Endothelial cell (in vitro differentiated cells): ENCODE data around the gene ADORA2A. TPM values are rescaled to one million over a fixed set of nuclear protein-coding genes. Genes with fewer than 3 reads are reported as not detected.

Experiments
- DNase-seq: peaks from one replicate; pipeline ENCODE4 v3.0.0; 2021; ENCODE audit warnings: low spot score
- H3K27ac Mint-ChIP-seq: one replicate; pipeline ENCODE4 v1.8.0; 2021; ENCODE audit warnings: mixed read lengths, inconsistent platforms; ENCODE audit not compliant: unreplicated experiment
- H3K27me3 Mint-ChIP-seq: one replicate; pipeline ENCODE4 v1.8.0; 2021; ENCODE audit warnings: mild to moderate bottlenecking, moderate library complexity, mixed read lengths, inconsistent platforms; ENCODE audit not compliant: unreplicated experiment
- H3K36me3 Mint-ChIP-seq: one replicate; pipeline ENCODE4 v1.8.0; 2021; ENCODE audit warnings: mild to moderate bottlenecking, low read depth, mixed read lengths, inconsistent platforms; ENCODE audit not compliant: unreplicated experiment
- H3K4me1 Mint-ChIP-seq: one replicate; pipeline ENCODE4 v1.8.0; 2021; ENCODE audit warnings: mild to moderate bottlenecking, mixed read lengths, inconsistent platforms; ENCODE audit not compliant: unreplicated experiment
- H3K4me3 Mint-ChIP-seq: one replicate; pipeline ENCODE4 v1.8.0; 2021; ENCODE audit warnings: mild to moderate bottlenecking, mixed read lengths, inconsistent platforms; ENCODE audit not compliant: unreplicated experiment
- H3K9me3 Mint-ChIP-seq: one replicate; pipeline ENCODE4 v1.8.0; 2021; ENCODE audit warnings: mixed read lengths, inconsistent platforms; ENCODE audit not compliant: unreplicated experiment
- total RNA-seq: library from RNA; stranded (reverse); fragmentation: NEBNext Ultra II Directional; extraction: Animal tissue kit (Norgen Biotek cat#: 25700); gene quantifications from one replicate; pipeline ENCODE4 v1.2.1, GENCODE V29; 2021; ENCODE audit not compliant: unreplicated experiment
- TF ChIP-seq, protein P1 (sequence below): fragments of 200-600 bp; sonication (generic); IDR thresholded peaks from one replicate; pipeline ENCODE4 v1.5.0; 2021; ENCODE audit warnings: antibody characterized with exemption; ENCODE audit not compliant: unreplicated experiment

The ADORA2A gene
- total RNA-seq, 1 donor from 2014 or later: 18.5 TPM

DNA sequence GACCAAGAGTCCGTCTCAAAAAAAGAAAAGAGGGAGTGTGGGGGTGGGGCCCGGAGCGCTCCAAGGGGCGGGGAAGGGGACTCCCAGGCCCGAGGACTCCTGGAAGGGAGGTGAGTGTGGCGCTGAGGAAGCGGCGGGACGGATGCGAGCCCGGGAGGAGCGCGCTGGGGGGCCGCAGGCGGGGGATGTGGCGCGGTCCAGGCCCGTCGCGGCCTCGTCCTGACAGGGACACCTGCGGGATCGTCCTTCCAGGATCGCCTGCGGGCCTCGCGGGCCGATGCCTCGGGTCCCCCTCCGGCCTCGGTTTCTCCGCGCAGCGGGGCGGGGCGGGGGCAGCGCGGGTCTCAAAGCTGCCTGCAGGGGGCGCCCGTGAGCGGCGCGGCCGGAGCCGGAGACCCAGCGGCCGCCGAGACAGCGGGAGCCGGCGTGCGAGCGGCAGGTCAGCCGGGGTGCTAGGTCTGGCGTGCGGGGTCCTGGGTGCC is 3.8 kb upstream of the ADORA2A start:
- Mint-ChIP-seq H3K36me3 (peaks cover 5% of the 10 kb centered on the region), H3K9me3 (no peaks in the 10 kb centered on the region), H3K4me1 (peaks cover 34% of the 10 kb centered on the region), H3K27me3 (peaks cover 20% of the 10 kb centered on the region), H3K27ac (no peak overlapping the region), H3K4me3 (no peak overlapping the region)
- DNase-seq: peak; percentile 79
- TF ChIP-seq, protein P1, sequence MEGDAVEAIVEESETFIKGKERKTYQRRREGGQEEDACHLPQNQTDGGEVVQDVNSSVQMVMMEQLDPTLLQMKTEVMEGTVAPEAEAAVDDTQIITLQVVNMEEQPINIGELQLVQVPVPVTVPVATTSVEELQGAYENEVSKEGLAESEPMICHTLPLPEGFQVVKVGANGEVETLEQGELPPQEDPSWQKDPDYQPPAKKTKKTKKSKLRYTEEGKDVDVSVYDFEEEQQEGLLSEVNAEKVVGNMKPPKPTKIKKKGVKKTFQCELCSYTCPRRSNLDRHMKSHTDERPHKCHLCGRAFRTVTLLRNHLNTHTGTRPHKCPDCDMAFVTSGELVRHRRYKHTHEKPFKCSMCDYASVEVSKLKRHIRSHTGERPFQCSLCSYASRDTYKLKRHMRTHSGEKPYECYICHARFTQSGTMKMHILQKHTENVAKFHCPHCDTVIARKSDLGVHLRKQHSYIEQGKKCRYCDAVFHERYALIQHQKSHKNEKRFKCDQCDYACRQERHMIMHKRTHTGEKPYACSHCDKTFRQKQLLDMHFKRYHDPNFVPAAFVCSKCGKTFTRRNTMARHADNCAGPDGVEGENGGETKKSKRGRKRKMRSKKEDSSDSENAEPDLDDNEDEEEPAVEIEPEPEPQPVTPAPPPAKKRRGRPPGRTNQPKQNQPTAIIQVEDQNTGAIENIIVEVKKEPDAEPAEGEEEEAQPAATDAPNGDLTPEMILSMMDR: peak; percentile 100

DNA sequence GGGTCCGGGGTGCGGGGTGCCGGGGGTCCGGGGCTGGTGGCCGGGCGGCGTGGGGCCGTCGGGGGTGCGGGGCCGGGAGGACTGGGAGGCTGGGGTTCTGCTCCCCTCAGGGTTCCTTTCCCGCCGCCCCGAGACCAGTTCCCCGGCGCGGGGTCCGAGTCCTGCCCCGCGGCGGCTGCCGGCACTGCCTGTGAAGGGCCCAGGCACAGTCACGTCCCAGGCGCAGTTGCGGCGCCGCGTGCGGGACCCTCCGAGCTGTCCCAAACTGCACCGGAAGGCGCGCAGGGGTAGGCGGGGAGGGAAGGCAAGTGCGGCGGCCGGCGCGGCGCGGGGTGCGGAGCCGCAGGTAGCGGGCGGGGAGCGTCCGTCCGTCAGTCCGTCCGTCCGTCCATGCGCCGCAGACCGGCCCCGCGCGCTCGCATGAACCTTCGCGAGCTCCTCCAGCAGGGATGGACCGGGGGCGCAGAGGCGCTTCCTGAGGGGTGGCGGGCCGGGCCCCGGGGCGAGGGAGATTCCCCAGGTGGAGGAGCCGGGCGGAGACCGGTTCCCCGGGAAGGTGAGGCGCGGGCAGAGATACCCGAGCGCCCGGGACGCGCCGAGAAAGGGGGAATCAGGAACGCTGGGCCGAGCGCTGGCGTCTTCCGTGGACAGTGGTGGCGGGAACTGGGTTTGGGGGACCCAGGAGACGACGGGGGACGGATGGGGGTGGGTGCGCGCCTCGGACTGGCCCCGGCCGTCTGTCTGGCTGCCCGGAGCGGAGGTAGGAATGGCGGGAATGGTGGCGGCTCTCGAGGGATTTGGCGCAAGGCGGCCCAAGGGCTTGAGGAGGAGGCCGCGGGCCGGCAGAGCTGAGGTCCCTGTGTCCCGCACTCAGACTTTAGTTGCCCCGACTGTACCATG is 3.1 kb upstream of the ADORA2A start:
- Mint-ChIP-seq H3K9me3 (no peaks in the 10 kb centered on the region), H3K4me1 (peaks cover 36% of the 10 kb centered on the region), H3K27me3 (peaks cover 20% of the 10 kb centered on the region), H3K36me3 (peaks cover 5% of the 10 kb centered on the region), H3K27ac (no peak overlapping the region), H3K4me3 (peak overlapping the region; percentile 88)
- no peak for DNase-seq
- TF ChIP-seq, protein P1: no peak

DNA sequence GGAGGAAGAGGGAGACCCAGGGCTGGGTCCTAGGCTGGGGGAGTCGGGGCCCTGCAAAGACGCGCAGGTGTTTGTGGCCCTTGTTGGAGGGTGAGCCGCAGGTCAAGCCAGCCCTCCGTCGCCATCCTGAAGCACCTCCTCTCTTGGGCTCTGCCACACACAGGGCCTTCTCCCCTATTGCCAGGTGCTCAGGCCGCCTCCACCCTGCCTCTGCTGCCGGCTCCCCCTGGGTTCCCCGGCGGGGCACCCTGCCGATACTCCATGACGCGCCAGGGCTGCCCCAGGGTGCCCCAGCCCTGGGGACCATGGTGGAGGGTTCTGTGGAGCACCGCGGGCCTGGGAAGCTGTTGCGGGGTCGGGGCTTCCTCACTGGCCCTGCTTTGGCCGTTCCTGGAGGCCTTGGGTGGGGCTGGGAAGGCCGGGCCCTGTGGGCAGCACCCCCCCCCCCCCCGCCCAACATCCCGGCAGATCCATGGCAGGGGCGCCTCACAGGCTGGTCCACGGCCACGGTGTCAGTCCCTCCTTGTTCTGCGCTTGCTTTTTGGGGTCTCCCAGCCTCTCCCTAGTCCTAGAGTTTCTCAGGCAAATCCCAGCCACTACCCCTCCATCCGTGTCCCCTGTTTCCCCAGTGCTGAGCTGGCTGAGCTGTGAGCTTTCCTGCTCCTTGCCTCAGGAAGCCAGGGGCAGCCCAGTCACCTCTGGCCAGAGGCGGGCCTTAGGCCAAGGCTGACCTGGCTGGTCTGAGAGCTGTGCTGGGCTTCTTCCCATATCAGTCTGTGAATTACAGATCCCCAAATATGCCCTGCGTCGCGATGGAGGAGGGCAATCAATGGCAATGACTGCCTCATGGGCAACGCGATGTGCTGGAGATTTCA is 2.3 kb upstream of the ADORA2A start:
- peak overlapping the region; percentile 42 for H3K27ac Mint-ChIP-seq
- peak overlapping the region; percentile 88 for H3K4me3 Mint-ChIP-seq
- peaks cover 5% of the 10 kb centered on the region for H3K36me3 Mint-ChIP-seq
- no peak for DNase-seq
- H3K27me3 Mint-ChIP-seq: peaks cover 14% of the 10 kb centered on the region
- peaks cover 32% of the 10 kb centered on the region for H3K4me1 Mint-ChIP-seq
- TF ChIP-seq, protein P1: no peak
- H3K9me3 Mint-ChIP-seq: no peaks in the 10 kb centered on the region

DNA sequence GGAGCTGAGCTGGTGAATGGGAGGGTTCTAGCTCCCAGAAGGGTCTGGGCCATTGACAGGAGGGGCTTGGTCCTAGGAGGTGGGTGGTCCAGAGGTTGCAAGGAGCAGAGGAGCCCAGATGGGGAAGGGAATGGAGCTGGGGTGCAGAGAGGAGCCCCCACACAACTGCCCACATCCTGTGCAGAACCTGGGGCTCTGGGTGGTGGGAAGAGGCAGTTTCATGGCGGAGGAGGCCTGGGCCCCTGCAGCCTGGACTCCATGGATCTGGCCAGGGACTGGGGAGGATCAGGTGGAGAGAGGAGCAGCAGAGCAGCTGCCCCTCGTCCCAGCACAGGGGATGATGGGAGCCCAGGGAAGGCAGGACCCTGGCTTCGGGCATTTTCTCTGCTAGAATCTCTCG is 963 bp upstream of the ADORA2A start:
- peak overlapping the region; percentile 74 for H3K4me3 Mint-ChIP-seq
- H3K9me3 Mint-ChIP-seq: no peaks in the 10 kb centered on the region
- peaks cover 5% of the 10 kb centered on the region for H3K36me3 Mint-ChIP-seq
- DNase-seq: no peak
- H3K27ac Mint-ChIP-seq: no peak overlapping the region
- H3K4me1 Mint-ChIP-seq: peaks cover 26% of the 10 kb centered on the region
- peaks cover 18% of the 10 kb centered on the region for H3K27me3 Mint-ChIP-seq
- TF ChIP-seq, protein P1: no peak
